ENCODE measurements around the gene TMPO.
A peak's percentile ranks its signal among the peaks of the same experiment; 100 is the strongest.
"Not testable (repeated sequence)": the region's sequence is repeated elsewhere in the genome, so short reads cannot be mapped to it uniquely, and the experiment has no call there.

TMPO gene

GRCh38 chr12:98515287-98516110 lies at the start of gene TMPO:
Gene TMPO (plus strand): TSS chr12:98515590. CDS start chr12:98515868, 278 bp downstream.
- peak; percentile 98 for DNase-seq
- in situ Hi-C loops (cut with HindIII; ENCODE audit: low pct_ligation_motif_present, low pct_unique_long_range_greater_than_20kb, low sequenced_read_pairs), result no loop called here

GRCh38 chr12:98465950-98466602 lies 49.3 kb upstream of the TMPO start:
- in situ Hi-C loops (cut with HindIII; ENCODE audit: low pct_ligation_motif_present, low pct_unique_long_range_greater_than_20kb, low sequenced_read_pairs), result no loop called here
- no peak for DNase-seq

- DNase-seq, result no peak
- in situ Hi-C loops (cut with HindIII; ENCODE audit: low pct_ligation_motif_present, low pct_unique_long_range_greater_than_20kb, low sequenced_read_pairs), result no loop called here
These were observed 48.6 kb upstream of the TMPO start for GRCh38 chr12:98466640-98467400.

DNA sequence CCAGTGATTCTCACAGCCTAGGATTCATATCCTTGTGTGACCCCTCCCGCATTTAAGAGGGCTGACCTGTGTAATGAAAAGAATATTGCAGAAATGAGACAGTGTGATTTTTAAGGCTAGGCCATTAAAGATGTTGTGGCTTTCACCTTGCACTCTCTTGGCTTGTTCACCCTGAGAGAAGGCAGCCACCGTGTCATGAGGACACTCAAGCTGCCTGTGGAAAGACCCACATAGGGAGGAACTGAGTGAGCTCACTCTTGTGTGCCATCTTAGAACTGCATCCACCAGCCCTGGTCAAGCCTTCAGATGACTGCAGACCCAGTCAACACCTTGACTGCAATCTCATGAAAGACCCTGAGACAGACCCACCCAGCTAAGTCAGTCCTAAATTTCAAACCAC lies 46.3 kb upstream of the TMPO start:
- in situ Hi-C loops (cut with HindIII; ENCODE audit: low pct_ligation_motif_present, low pct_unique_long_range_greater_than_20kb, low sequenced_read_pairs), result no loop called here
- no peak for DNase-seq

DNA sequence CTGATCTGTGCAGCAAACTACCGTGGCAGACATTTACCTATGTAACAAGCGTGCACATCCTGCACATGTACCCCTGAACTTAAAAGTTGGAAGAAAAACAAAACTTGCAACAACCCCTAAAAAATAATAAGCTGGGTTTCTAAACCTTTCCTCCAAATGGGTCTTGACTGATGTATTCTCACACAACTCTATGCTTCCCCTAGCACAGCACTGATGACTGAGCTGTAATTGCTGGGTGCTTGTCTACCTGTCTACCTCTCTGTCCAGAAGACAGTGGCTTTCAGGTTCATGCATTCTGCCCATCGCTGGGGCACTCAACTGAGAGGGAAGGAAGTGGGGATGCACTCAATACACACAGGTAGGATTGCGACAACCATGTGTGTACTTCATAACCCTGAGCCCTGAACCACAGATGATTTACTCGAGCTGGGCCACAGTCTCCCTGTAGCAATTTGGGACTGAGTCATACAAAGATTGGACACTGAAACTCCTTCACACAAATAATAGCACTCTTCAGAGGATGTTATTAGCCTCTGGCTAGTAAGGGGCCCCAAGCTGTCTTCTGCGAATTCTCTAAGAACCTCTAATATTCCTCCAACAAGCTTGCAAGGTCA lies 44.8 kb upstream of the TMPO start:
- DNase-seq, result no peak
- in situ Hi-C loops (cut with HindIII; ENCODE audit: low pct_ligation_motif_present, low pct_unique_long_range_greater_than_20kb, low sequenced_read_pairs), result no loop called here

- in situ Hi-C loops (cut with HindIII; ENCODE audit: low pct_ligation_motif_present, low pct_unique_long_range_greater_than_20kb, low sequenced_read_pairs), result no loop called here
- DNase-seq, result no peak
These were observed 44.3 kb upstream of the TMPO start for GRCh38 chr12:98471085-98471484.

DNA sequence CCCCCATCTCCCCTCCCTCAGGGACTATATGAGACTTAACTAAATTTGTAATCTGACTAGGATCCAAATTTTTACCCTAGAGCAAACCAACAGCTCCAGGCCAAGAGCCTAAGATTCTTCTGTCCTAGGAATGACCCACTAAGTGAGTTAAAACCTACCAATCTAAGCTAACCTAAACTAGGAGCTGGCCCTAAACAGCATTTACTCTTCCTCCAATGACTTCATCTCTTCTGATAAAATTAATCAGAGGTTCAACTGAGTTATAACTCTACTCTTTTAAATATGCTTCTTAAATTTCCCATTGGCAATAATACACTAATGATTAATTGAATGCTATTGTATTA lies 39.9 kb upstream of the TMPO start:
- in situ Hi-C loops (cut with HindIII; ENCODE audit: low pct_ligation_motif_present, low pct_unique_long_range_greater_than_20kb, low sequenced_read_pairs), result no loop called here
- DNase-seq, result no peak

DNA sequence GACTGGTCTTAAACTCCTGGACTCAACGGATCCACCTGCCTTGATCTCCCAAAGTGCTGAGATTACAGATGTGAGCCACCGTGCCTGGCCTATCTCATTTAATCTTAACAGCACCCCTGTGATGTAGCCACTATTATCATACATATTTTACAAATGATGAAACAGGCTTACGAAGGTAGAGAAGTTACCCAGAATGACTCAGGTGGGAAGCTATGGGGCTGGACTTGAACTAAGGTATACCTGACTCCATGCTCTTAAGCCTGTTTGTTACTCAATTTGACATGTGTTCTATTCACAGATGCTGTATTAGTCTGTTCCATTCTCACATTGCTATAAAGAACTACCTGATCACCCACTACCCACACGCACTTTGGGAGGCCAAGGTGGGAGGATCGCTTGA lies 36.8 kb upstream of the TMPO start:
- DNase-seq, result no peak
- in situ Hi-C loops (cut with HindIII; ENCODE audit: low pct_ligation_motif_present, low pct_unique_long_range_greater_than_20kb, low sequenced_read_pairs), result no loop called here

- no peak for DNase-seq
- in situ Hi-C loops (cut with HindIII; ENCODE audit: low pct_ligation_motif_present, low pct_unique_long_range_greater_than_20kb, low sequenced_read_pairs), result no loop called here
These were observed 31.5 kb upstream of the TMPO start for GRCh38 chr12:98483621-98484503.

DNA sequence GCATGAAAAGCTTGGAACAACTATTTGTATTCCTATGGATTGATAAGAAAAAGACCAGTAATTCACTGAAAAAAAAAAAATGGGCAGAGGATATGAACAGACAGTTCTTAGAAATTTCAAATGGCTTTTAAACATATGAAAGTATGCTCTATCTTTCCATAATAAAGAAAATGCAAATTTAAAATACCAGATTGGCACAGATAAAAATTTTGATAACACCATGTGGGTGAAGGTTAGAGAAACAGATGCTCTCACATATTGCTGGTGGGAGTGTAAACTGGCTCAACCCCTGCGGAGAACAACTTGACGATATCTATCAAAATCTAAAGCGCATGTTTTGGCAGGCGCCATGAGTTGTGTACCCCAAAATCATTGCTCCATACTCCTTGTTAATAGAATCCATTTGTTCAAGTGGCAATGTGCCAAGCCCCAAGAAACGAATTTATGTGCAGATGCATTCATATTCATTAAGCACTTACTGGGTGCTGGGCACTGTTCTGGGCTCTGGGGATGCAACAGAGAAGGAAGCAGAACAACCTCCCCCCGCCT lies 29.5 kb upstream of the TMPO start:
- in situ Hi-C loops (cut with HindIII; ENCODE audit: low pct_ligation_motif_present, low pct_unique_long_range_greater_than_20kb, low sequenced_read_pairs), result no loop called here
- no peak for DNase-seq

GRCh38 chr12:98488416-98488815 lies 27.0 kb upstream of the TMPO start:
- in situ Hi-C loops (cut with HindIII; ENCODE audit: low pct_ligation_motif_present, low pct_unique_long_range_greater_than_20kb, low sequenced_read_pairs); DNase-seq: not testable (repeated sequence)

DNA sequence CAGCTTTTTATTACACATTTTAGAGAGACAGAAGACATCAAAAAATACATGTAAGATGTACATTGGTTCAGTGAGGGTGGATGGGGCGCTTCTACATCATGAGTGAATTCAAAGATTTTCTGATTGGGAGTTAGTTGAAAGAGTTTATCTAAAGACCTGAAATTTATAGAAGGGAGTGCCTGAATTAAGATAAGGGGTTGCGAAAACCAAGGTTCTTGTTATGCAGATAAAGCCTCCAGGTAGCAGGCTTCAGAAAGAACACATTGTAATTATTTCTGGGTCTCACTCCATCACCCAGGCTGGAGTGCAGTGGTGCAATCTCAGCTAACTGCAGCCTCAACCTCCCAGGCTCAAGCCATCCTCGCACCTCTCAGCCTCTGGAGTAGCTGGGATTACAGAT lies 26.2 kb upstream of the TMPO start:
- in situ Hi-C loops (cut with HindIII; ENCODE audit: low pct_ligation_motif_present, low pct_unique_long_range_greater_than_20kb, low sequenced_read_pairs), result no loop called here
- DNase-seq, result no peak

- in situ Hi-C loops (cut with HindIII; ENCODE audit: low pct_ligation_motif_present, low pct_unique_long_range_greater_than_20kb, low sequenced_read_pairs), result no loop called here
- peak; percentile 97 for DNase-seq
These were observed 24.6 kb upstream of the TMPO start for GRCh38 chr12:98490501-98491453.

- in situ Hi-C loops (cut with HindIII; ENCODE audit: low pct_ligation_motif_present, low pct_unique_long_range_greater_than_20kb, low sequenced_read_pairs), result no loop called here
- DNase-seq, result no peak
These were observed 22.7 kb upstream of the TMPO start for GRCh38 chr12:98492580-98493140.

DNA sequence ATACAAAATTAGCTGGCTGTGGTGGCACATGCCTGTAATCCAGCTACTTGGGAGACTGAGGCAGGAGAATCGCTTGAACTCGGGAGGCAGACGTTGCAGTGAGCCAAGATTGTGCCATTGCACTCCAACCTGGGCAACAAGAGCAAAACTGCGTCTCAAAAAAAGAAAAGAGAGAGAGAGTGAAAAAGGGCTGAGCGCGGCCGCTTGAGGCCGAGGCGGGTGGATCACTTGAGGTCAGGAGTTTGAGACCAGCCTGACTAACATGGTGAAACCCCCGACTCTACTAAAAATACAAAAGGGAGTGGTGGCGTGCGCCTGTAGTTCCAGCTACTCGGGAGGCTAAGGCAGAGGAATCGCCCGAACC lies 14.1 kb upstream of the TMPO start:
- DNase-seq; in situ Hi-C loops (cut with HindIII; ENCODE audit: low pct_ligation_motif_present, low pct_unique_long_range_greater_than_20kb, low sequenced_read_pairs): not testable (repeated sequence)

GRCh38 chr12:98503342-98503591 lies 12.1 kb upstream of the TMPO start:
- DNase-seq, result peak; percentile 97
- in situ Hi-C loops (cut with HindIII; ENCODE audit: low pct_ligation_motif_present, low pct_unique_long_range_greater_than_20kb, low sequenced_read_pairs), result no loop called here

Data from ACHN (cell line).